Left renal cortex interstitium (tissue), 4 donors: ENCODE data around the gene RAP2B. TPM values are rescaled to one million over a fixed set of nuclear protein-coding genes. Genes with fewer than 3 reads are reported as not detected.
"Not testable (repeated sequence)": the region's sequence is repeated elsewhere in the genome, so short reads cannot be mapped to it uniquely, and the experiment has no call there.

Experiments
- DNase-seq, 4 donors: peaks; one replicate each; pipeline ENCODE4 v3.0.0-alpha.2; 2013; ENCODE audit warnings: low read depth in 4 of 4, low spot score in 2 of 4, missing footprints in 1 of 4
- polyA plus RNA-seq, 4 donors: library from polyadenylated mRNA; unstranded; fragments of 120-200 nt; gene quantifications; one replicate each; pipeline ENCODE4 v1.2.1, GENCODE V29; 2013; ENCODE audit not compliant: insufficient read length in 4 of 4

The RAP2B gene
- 1 to 10 TPM; 6.3 to 7.9 (median 6.9) TPM for polyA plus RNA-seq

GRCh38 chr3:153161714-153162512, at the start of gene RAP2B:
TSS of gene RAP2B (plus strand) at chr3:153162226. CDS start at chr3:153162694, 468 bp downstream.
- DNase-seq: peak; percentile 77 to 89 (median 86)

GRCh38 chr3:153113541-153113940, 48.5 kb upstream of the RAP2B start:
- no peak for DNase-seq

GRCh38 chr3:153114270-153114669, 47.8 kb upstream of the RAP2B start:
- DNase-seq: not testable (repeated sequence)

- no peak for DNase-seq
Observed at GRCh38 chr3:153115326-153115725, 46.7 kb upstream of the RAP2B start.

- DNase-seq: no peak
Observed at GRCh38 chr3:153127788-153128187, 34.2 kb upstream of the RAP2B start.

GRCh38 chr3:153129426-153129825, 32.6 kb upstream of the RAP2B start:
- no peak for DNase-seq

- DNase-seq: no peak
Observed at GRCh38 chr3:153129866-153130265, 32.2 kb upstream of the RAP2B start.

GRCh38 chr3:153130312-153130977, 31.6 kb upstream of the RAP2B start:
- DNase-seq: no peak

- no peak for DNase-seq
Observed at GRCh38 chr3:153137626-153138025, 24.4 kb upstream of the RAP2B start.

- DNase-seq: no peak
Observed at GRCh38 chr3:153138276-153139210, 23.5 kb upstream of the RAP2B start.

GRCh38 chr3:153142961-153143360, 19.1 kb upstream of the RAP2B start:
- no peak for DNase-seq

- DNase-seq: no peak
Observed at GRCh38 chr3:153144071-153144470, 18.0 kb upstream of the RAP2B start.

- DNase-seq: no peak
Observed at GRCh38 chr3:153144779-153145178, 17.2 kb upstream of the RAP2B start.

GRCh38 chr3:153145454-153145853, 16.6 kb upstream of the RAP2B start:
- no peak for DNase-seq

- no peak for DNase-seq
Observed at GRCh38 chr3:153146191-153147053, 15.6 kb upstream of the RAP2B start.

- DNase-seq: no peak
Observed at GRCh38 chr3:153150991-153151390, 11.0 kb upstream of the RAP2B start.

GRCh38 chr3:153155786-153156185, 6.2 kb upstream of the RAP2B start:
- not testable (repeated sequence) for DNase-seq

- DNase-seq: no peak
Observed at GRCh38 chr3:153158189-153158588, 3.8 kb upstream of the RAP2B start.

GRCh38 chr3:153158961-153159735, 2.9 kb upstream of the RAP2B start:
- no peak for DNase-seq
